CD4-positive, alpha-beta memory T cell (primary cell): Measurements from ENCODE around the gene DUSP9. TPM values are rescaled to one million over a fixed set of nuclear protein-coding genes. Genes with fewer than 3 reads are reported as not detected.

Experiments
- CTCF ChIA-PET: fragments of 350-600 bp; sonication (Branson Sonifier 250); formaldehyde crosslinking; loops from one replicate; lab custom pipeline; 2021; ENCODE audit warnings: inconsistent platforms; ENCODE audit not compliant: partially characterized antibody; lab: Charles Lee
- POLR2A ChIA-PET: fragments of 350-600 bp; sonication (Branson Sonifier 250); formaldehyde crosslinking; loops from one replicate; lab custom pipeline; 2021; ENCODE audit not compliant: partially characterized antibody; lab: Charles Lee
- DNase-seq, 5 donors: peaks; one replicate each; pipeline versions ENCODE4 v3.0.0 to v3.0.0-alpha.2; 2020 to 2022; ENCODE audit warnings: mixed read lengths in 1 of 5
- H3K27ac ChIP-seq: one replicate; pipeline ENCODE4 v1.7.0; 2013; ENCODE audit warnings: low read depth, low read length
- H3K27me3 ChIP-seq: 2 replicates; pipeline ENCODE4 v1.7.0; 2013; ENCODE audit warnings: mild to moderate bottlenecking, low read length, moderate library complexity; ENCODE audit not compliant: insufficient read depth
- H3K36me3 ChIP-seq: 2 replicates; pipeline ENCODE4 v1.7.0; 2013; ENCODE audit warnings: mild to moderate bottlenecking, low read length, moderate library complexity; ENCODE audit not compliant: insufficient read depth
- H3K4me1 ChIP-seq: 2 replicates; pipeline ENCODE4 v1.7.0; 2013; ENCODE audit warnings: mild to moderate bottlenecking, low read length, moderate library complexity; ENCODE audit not compliant: insufficient read depth
- H3K4me3 ChIP-seq, 2 donors: one replicate each; pipeline ENCODE4 v1.7.0; 2013; ENCODE audit warnings: low read length in 2 of 2, mild to moderate bottlenecking in 1 of 2
- H3K9me3 ChIP-seq, 2 donors: one replicate each; pipeline ENCODE4 v1.7.0; 2013; ENCODE audit warnings: low read length in 2 of 2, control low read depth in 1 of 2; ENCODE audit not compliant: control insufficient read depth in 1 of 2
- H3K27ac Mint-ChIP-seq, 7 donors: one replicate each; pipeline ENCODE4 v1.8.0; 2020 to 2021; ENCODE audit warnings: mixed read lengths in 7 of 7, mild to moderate bottlenecking in 6 of 7, inconsistent platforms in 3 of 7, moderate library complexity in 3 of 7
- H3K27me3 Mint-ChIP-seq, 2 donors: one replicate each; pipeline ENCODE4 v1.8.0; 2020 to 2021; ENCODE audit warnings: mixed read lengths in 2 of 2
- H3K36me3 Mint-ChIP-seq, 2 donors: one replicate each; pipeline ENCODE4 v1.8.0; 2020 to 2021; ENCODE audit warnings: mixed read lengths in 2 of 2, inconsistent platforms in 1 of 2, mild to moderate bottlenecking in 1 of 2
- H3K4me1 Mint-ChIP-seq, 4 donors: one replicate each; pipeline ENCODE4 v1.8.0; 2020 to 2021; ENCODE audit warnings: mixed read lengths in 4 of 4, mild to moderate bottlenecking in 1 of 4
- H3K4me3 Mint-ChIP-seq, 8 donors: one replicate each; pipeline ENCODE4 v1.8.0; 2020 to 2021; ENCODE audit warnings: mixed read lengths in 8 of 8, mild to moderate bottlenecking in 7 of 8, moderate library complexity in 6 of 8, inconsistent platforms in 3 of 8
- H3K9me3 Mint-ChIP-seq, 8 donors: one replicate each; pipeline ENCODE4 v1.8.0; 2020 to 2021; ENCODE audit warnings: mixed read lengths in 8 of 8, mild to moderate bottlenecking in 5 of 8, inconsistent platforms in 3 of 8, moderate library complexity in 1 of 8
- intact Hi-C: fragments of 100-400 bp; cut with micrococcal nuclease; formaldehyde crosslinking; loops from one replicate; pipeline ENCODE4 v1.15.1; 2023
- polyA plus RNA-seq, 2 donors: library from polyadenylated mRNA; unstranded; fragments of 300-500 nt; fragmentation: Illumina TruSeq; gene quantifications; one replicate each; pipeline ENCODE4 v1.2.3, GENCODE V29; 2021
- total RNA-seq, 2 experiments: library from RNA; stranded (reverse); gene quantifications; one replicate each; pipeline ENCODE4 v1.2.3, GENCODE V29; 2021

DUSP9 gene
- total and polyA plus RNA-seq, 4 experiments from 2014 or later = not detected

GRCh38 chrX:153669174-153669890 lies 22.3 kb downstream of the DUSP9 start:
- intact Hi-C loops = loop anchor here (1.0 to 2.0 kb wide), 2 partner anchors 637 to 710 kb away; no protein-coding TSS in a partner anchor
- Mint-ChIP-seq H3K4me1 (peaks cover 3 to 17% (median 10%) of the 10 kb centered on the region in 4 donors), H3K27me3 (peaks cover 8 to 13% of the 10 kb centered on the region in 2 donors), H3K4me3 (no peak overlapping the region), H3K36me3 (no peaks in the 10 kb centered on the region), H3K27ac (no peak overlapping the region), H3K9me3 (no peaks in the 10 kb centered on the region)
- ChIA-PET POLR2A (no interaction called here), CTCF (interaction anchor here (0.6 to 5.4 kb wide), 12 partner anchors 12 to 728 kb away, joined by 3 to 60 read pairs (median 10); no protein-coding TSS in a partner anchor)
- no peaks in the 10 kb centered on the region for H3K4me1 ChIP-seq
- H3K4me3 ChIP-seq = no peak overlapping the region
- peak in 4 of 5 donors; percentile 35 to 43 (median 38) for DNase-seq
- no peak overlapping the region for H3K27ac ChIP-seq
- no peaks in the 10 kb centered on the region for H3K27me3 ChIP-seq
- H3K36me3 ChIP-seq = no peaks in the 10 kb centered on the region
- no peaks in the 10 kb centered on the region for H3K9me3 ChIP-seq

- Mint-ChIP-seq H3K4me1 (peaks cover 3 to 17% (median 10%) of the 10 kb centered on the region in 4 donors), H3K9me3 (no peaks in the 10 kb centered on the region), H3K4me3 (no peak overlapping the region), H3K27ac (no peak overlapping the region), H3K36me3 (no peaks in the 10 kb centered on the region), H3K27me3 (peaks cover 14 to 17% of the 10 kb centered on the region in 2 donors)
- H3K27ac ChIP-seq = no peak overlapping the region
- CTCF ChIA-PET = interaction anchor here (1.1 to 5.4 kb wide), 5 partner anchors 7 to 131 kb away, joined by 3 to 60 read pairs (median 7); no protein-coding TSS in a partner anchor
- H3K9me3 ChIP-seq = no peaks in the 10 kb centered on the region
- intact Hi-C loops = loop anchor here (1.0 to 2.0 kb wide), 2 partner anchors 637 to 711 kb away; no protein-coding TSS in a partner anchor
- H3K36me3 ChIP-seq = no peaks in the 10 kb centered on the region
- H3K4me3 ChIP-seq = no peak overlapping the region
- no peaks in the 10 kb centered on the region for H3K27me3 ChIP-seq
- H3K4me1 ChIP-seq = no peaks in the 10 kb centered on the region
- POLR2A ChIA-PET = no interaction called here
- DNase-seq = no peak
These were observed 23.1 kb downstream of the DUSP9 start for GRCh38 chrX:153669901-153670731.

- Mint-ChIP-seq H3K36me3 (no peaks in the 10 kb centered on the region), H3K27ac (no peak overlapping the region), H3K27me3 (peaks cover 15 to 18% of the 10 kb centered on the region in 2 donors), H3K4me1 (peaks cover 3 to 17% (median 10%) of the 10 kb centered on the region in 4 donors), H3K9me3 (no peaks in the 10 kb centered on the region), H3K4me3 (peak overlapping the region in 1 of 8 donors; percentile 31)
- H3K27me3 ChIP-seq = no peaks in the 10 kb centered on the region
- no peaks in the 10 kb centered on the region for H3K9me3 ChIP-seq
- H3K4me3 ChIP-seq = no peak overlapping the region
- ChIA-PET POLR2A (no interaction called here), CTCF (interaction anchor here (1.1 to 1.5 kb wide), 2 partner anchors 8 to 61 kb away, joined by 3 to 7 read pairs; no protein-coding TSS in a partner anchor)
- H3K4me1 ChIP-seq = no peaks in the 10 kb centered on the region
- no peak for DNase-seq
- intact Hi-C loops = no loop called here
- H3K27ac ChIP-seq = no peak overlapping the region
- H3K36me3 ChIP-seq = no peaks in the 10 kb centered on the region
These were observed 24.0 kb downstream of the DUSP9 start for GRCh38 chrX:153670748-153671588.

- Histone ChIP-seq H3K9me3 (no peaks in the 10 kb centered on the region), H3K36me3 (no peaks in the 10 kb centered on the region), H3K4me1 (no peaks in the 10 kb centered on the region), H3K27ac (no peak overlapping the region), H3K27me3 (no peaks in the 10 kb centered on the region), H3K4me3 (no peak overlapping the region)
- Mint-ChIP-seq H3K9me3 (no peaks in the 10 kb centered on the region), H3K36me3 (no peaks in the 10 kb centered on the region), H3K27ac (no peak overlapping the region), H3K4me1 (peaks cover 3 to 17% (median 10%) of the 10 kb centered on the region in 4 donors), H3K4me3 (no peak overlapping the region), H3K27me3 (peaks cover 16 to 21% of the 10 kb centered on the region in 2 donors)
- no peak for DNase-seq
- ChIA-PET CTCF (interaction anchor here (1.1 to 1.5 kb wide), 2 partner anchors 9 to 62 kb away, joined by 3 to 7 read pairs; no protein-coding TSS in a partner anchor), POLR2A (no interaction called here)
- intact Hi-C loops = no loop called here
These were observed 24.9 kb downstream of the DUSP9 start for GRCh38 chrX:153671589-153672530.

GRCh38 chrX:153672531-153673427 lies 25.8 kb downstream of the DUSP9 start:
- Mint-ChIP-seq H3K27me3 (peaks cover 16 to 18% of the 10 kb centered on the region in 2 donors), H3K4me1 (peaks cover 2 to 13% (median 6%) of the 10 kb centered on the region in 4 donors), H3K27ac (no peak overlapping the region), H3K9me3 (no peaks in the 10 kb centered on the region), H3K36me3 (no peaks in the 10 kb centered on the region), H3K4me3 (peak overlapping the region in 5 of 8 donors; percentile 29 to 54 (median 38))
- Histone ChIP-seq H3K27ac (no peak overlapping the region), H3K27me3 (no peaks in the 10 kb centered on the region), H3K36me3 (no peaks in the 10 kb centered on the region), H3K9me3 (no peaks in the 10 kb centered on the region), H3K4me3 (no peak overlapping the region), H3K4me1 (no peaks in the 10 kb centered on the region)
- no peak for DNase-seq
- ChIA-PET POLR2A (no interaction called here), CTCF (no interaction called here)
- intact Hi-C loops = no loop called here
